Activated CD8-positive, alpha-beta memory T cell treated with anti-CD3 and anti-CD28 coated beads, Interleukin-2, amount 10 ng/mL, durations not matched to agents 7 days and 5 days (primary cell): Measurements from ENCODE around the gene SCP2. TPM values are rescaled to one million over a fixed set of nuclear protein-coding genes. Genes with fewer than 3 reads are reported as not detected.

Experiments
- ATAC-seq: fragments of 150-1000 bp; cut with Tn5 transposase; one replicate; pipeline ENCODE4 v1.10.0; 2021; ENCODE audit warnings: moderate library complexity
- CTCF ChIA-PET: fragments of 350-600 bp; sonication (Branson Sonifier 250); formaldehyde crosslinking; loops from one replicate; lab custom pipeline; 2021; ENCODE audit warnings: antibody characterized with exemption; lab: Charles Lee
- DNase-seq: peaks from one replicate; pipeline ENCODE4 v3.0.0-alpha.2; 2020
- H3K27ac Mint-ChIP-seq: one replicate; pipeline ENCODE4 v1.8.0; 2021; ENCODE audit warnings: mild to moderate bottlenecking, mixed read lengths
- H3K27me3 Mint-ChIP-seq: one replicate; pipeline ENCODE4 v1.8.0; 2021; ENCODE audit warnings: mixed read lengths
- H3K36me3 Mint-ChIP-seq: one replicate; pipeline ENCODE4 v1.8.0; 2021; ENCODE audit warnings: mild to moderate bottlenecking, mixed read lengths
- H3K4me1 Mint-ChIP-seq: one replicate; pipeline ENCODE4 v1.8.0; 2021; ENCODE audit warnings: mixed read lengths
- H3K4me3 Mint-ChIP-seq: one replicate; pipeline ENCODE4 v1.8.0; 2021; ENCODE audit warnings: mild to moderate bottlenecking, moderate library complexity, mixed read lengths
- H3K9me3 Mint-ChIP-seq: one replicate; pipeline ENCODE4 v1.8.0; 2022; ENCODE audit warnings: low read depth, mixed read lengths
- microRNA-seq: library from miRNA; unstranded; fragments of <30 nt; microRNA quantifications from one replicate; pipeline ENCODE4 v1.2.0, GENCODE V29; 2022
- total RNA-seq, 2 experiments: library from RNA; stranded (reverse); gene quantifications; one replicate each; pipeline ENCODE4 v1.2.3, GENCODE V29; 2021

Gene SCP2
- total RNA-seq, 2 experiments from 2014 or later, result 72.1 to 72.8 TPM

DNA sequence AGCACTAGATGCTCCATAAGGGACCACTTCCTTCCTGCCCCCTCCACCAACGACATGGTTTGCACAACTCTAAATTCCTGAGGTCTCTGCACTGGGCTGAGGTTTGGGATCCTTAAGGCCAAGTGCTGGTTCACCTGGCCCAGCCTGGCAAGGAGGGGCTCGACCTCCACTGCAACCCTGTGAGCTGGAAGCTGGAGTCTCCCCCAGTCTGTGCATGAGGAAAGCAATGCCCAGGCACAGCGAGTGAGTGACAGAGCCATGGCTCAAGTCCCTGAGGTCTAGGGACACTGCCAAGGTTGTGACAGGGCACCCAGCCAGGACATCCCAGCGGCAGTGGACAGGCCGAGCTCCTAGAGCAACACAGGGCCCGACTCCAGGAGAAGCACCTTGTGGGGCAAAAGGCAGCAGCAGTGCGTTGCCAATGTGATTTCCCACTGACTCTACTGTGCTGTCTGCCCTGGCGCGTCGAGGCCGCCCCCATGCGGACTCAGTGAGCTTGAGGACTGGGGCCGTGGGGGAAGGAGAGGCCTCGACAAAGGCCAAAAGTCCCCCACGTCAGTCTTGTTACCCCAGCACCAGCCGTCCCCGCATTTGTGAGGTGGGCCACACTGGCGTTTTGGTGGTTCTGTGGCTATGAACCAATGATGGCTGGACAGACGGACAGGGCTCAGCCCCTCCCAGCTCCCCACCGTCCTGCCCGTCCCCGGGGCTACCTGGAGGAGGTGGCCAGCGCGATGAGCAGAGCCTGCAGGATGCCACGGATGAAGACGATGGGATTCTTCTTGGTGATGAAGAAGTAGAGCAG is 165.0 kb downstream of the SCP2 start:
- H3K27me3 Mint-ChIP-seq, result no peaks in the 10 kb centered on the region
- H3K9me3 Mint-ChIP-seq, result no peaks in the 10 kb centered on the region
- no peaks in the 10 kb centered on the region for H3K4me1 Mint-ChIP-seq
- H3K4me3 Mint-ChIP-seq, result no peak overlapping the region
- ATAC-seq, result no peak
- DNase-seq, result no peak
- no peak overlapping the region for H3K27ac Mint-ChIP-seq
- CTCF ChIA-PET, result no interaction called here
- no peaks in the 10 kb centered on the region for H3K36me3 Mint-ChIP-seq

DNA sequence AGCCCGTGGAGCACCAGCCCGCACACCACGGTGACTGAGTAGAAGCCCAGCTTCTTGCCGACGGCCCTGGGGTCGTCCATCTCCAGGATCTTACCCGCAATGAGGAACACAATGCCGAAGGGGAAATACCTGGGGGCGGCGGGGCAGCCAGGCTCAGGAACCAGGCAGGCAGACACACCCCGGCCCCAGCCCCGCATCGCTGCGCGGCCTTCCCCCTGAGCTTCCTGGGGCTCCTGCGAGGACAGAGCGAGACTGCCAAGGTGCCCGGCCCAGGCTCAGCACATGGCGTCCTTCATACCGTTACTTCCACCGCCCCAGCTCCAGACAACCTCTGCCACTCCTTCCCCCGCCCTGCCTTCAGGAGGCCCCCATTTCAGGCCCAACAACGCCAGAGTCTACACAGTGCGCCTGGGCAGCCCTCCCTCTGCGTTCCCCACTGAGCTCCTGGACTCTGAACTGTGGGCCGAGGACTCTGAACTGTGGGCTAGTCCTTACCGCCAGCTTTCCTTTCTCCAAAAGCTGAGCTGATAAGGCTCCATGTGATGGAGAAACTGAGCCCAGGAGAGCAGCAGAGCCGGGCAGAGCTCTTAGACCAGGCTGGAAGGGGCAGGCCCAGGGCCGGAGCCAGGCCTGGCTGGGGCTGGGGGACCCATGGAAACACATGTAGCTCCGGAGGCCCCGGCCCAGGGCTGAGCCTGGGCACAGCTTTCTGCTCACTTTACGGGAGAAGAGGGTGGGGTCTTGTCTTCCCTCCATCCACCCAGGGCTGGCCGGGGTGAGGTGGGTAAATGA is 165.8 kb downstream of the SCP2 start:
- Mint-ChIP-seq H3K4me1 (no peaks in the 10 kb centered on the region), H3K36me3 (no peaks in the 10 kb centered on the region), H3K9me3 (no peaks in the 10 kb centered on the region), H3K27ac (no peak overlapping the region), H3K27me3 (no peaks in the 10 kb centered on the region), H3K4me3 (no peak overlapping the region)
- CTCF ChIA-PET, result no interaction called here
- no peak for DNase-seq
- ATAC-seq, result no peak

DNA sequence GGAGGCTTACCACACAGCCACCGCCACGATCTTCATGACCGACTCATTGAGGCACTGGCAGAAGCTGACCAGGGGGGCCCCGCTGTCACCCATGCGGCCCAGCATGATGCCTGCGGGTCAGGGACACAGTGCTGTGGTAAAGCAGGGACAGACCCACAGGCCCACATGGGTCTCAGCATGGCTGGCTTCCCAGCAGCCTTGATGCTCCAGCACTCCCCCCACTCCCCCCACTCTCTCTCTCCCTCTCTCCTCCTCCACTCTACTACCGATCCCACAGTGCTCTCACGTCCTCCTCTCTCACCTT is 166.3 kb downstream of the SCP2 start:
- H3K4me3 Mint-ChIP-seq, result no peak overlapping the region
- no peaks in the 10 kb centered on the region for H3K4me1 Mint-ChIP-seq
- no peak for ATAC-seq
- H3K27ac Mint-ChIP-seq, result no peak overlapping the region
- DNase-seq, result no peak
- H3K9me3 Mint-ChIP-seq, result no peaks in the 10 kb centered on the region
- H3K27me3 Mint-ChIP-seq, result no peaks in the 10 kb centered on the region
- CTCF ChIA-PET, result no interaction called here
- H3K36me3 Mint-ChIP-seq, result no peaks in the 10 kb centered on the region

DNA sequence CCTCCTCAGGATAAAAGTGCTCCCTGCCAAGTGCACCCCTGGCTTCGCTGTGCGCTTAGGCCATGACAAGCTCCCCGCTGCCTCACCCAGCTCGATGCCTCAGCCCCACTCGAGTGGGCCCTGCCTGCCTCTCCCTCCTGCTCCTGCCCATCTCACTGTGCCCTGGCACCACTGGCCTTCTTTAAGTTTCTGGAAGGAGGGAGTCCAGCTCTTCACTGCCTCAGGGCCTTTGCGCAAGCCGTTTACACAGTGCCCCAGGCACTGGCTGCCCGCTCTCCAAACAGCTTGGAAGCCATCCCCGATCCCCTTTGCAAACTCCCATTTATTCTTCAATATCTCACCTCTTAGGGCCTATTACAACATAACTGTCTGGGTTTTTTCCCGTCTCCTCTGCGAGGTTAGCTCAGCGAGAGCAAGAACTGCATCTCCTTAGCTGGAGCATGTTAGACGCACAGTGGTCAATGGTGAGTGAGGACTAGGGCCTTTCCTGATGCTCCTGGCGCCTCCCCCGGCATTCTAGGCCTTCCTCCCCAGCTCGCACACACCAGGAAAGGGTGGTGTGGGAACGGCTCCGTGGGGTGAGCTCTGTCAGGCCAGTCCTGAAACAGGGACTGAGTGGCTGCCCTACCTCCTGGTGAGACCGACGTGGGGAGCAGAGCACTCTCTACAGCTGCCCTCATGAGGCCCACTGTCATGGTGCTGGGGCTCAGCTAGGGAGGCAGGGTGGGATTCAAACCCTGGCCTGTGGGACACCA is 166.9 kb downstream of the SCP2 start:
- H3K27ac Mint-ChIP-seq, result no peak overlapping the region
- DNase-seq (no peak), ATAC-seq (no peak)
- no peaks in the 10 kb centered on the region for H3K36me3 Mint-ChIP-seq
- H3K4me1 Mint-ChIP-seq, result no peaks in the 10 kb centered on the region
- H3K27me3 Mint-ChIP-seq, result no peaks in the 10 kb centered on the region
- H3K9me3 Mint-ChIP-seq, result no peaks in the 10 kb centered on the region
- CTCF ChIA-PET, result no interaction called here
- no peak overlapping the region for H3K4me3 Mint-ChIP-seq

DNA sequence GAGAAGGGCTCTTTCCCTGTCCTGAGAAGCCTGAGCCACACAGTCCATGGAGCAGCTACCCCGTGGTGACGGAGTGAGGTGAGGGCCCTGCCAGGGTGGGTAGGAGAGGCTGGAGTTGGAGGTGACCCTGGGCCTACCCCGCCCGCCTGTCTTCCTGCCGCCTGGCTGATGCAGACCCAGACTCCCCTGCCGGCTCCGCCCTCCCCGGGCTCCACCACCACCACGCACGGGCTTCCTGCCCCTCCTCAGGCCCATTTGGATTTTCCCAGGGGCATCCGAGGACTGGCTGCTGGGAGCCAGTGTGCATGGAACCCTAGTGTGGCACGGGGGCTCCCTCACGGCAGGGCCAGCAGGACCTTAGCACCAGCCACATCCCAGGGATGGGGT is 167.4 kb downstream of the SCP2 start:
- Mint-ChIP-seq H3K4me1 (no peaks in the 10 kb centered on the region), H3K36me3 (no peaks in the 10 kb centered on the region), H3K27ac (no peak overlapping the region), H3K9me3 (no peaks in the 10 kb centered on the region), H3K27me3 (no peaks in the 10 kb centered on the region), H3K4me3 (no peak overlapping the region)
- ATAC-seq (no peak), DNase-seq (no peak)
- CTCF ChIA-PET, result no interaction called here

Small RNA genes lying within 50 kb of the gene (microRNA-seq; reads per million reads assigned to microRNA genes)
- not detected for gene MIR1273F
- not detected for gene MIR1273G
- gene MIR5095, result not detected

Other genes starting within 250 kb of the SCP2 start
- 10 to 100 TPM; 16.1 to 26.3 TPM for gene COA7, start 228.9 kb upstream of the SCP2 start, total RNA-seq
- gene ZYG11B, start 200.8 kb upstream of the SCP2 start, total RNA-seq, result 1 to 10 TPM; 7.5 to 9.8 TPM
- gene ZYG11A, start 84.5 kb upstream of the SCP2 start, total RNA-seq, result under 1 TPM; 0.23 to 0.35 TPM
- 10 to 100 TPM; 33.2 to 48.0 TPM for gene ECHDC2, start 5.5 kb upstream of the SCP2 start, total RNA-seq
- gene PODN, start 134.9 kb downstream of the SCP2 start, total RNA-seq, result not detected
- not detected for gene SLC1A7, start 215.4 kb downstream of the SCP2 start, total RNA-seq